GM12892 (cell line): Measurements from ENCODE around the gene FAM222B.

Experiments
- POLR2A ChIP-seq: IDR thresholded peaks from 2 replicates; pipeline ENCODE4 v1.6.1; 2011; ENCODE audit warnings: low read depth, low read length, control low read depth
- POLR2AphosphoS5 ChIP-seq: IDR thresholded peaks from 2 replicates; pipeline ENCODE4 v1.6.1; 2011; ENCODE audit warnings: low read depth, low read length, control low read depth

GRCh38 chr17:28857905-28858800, 15.6 kb upstream of the FAM222B start:
- TF ChIP-seq POLR2A (no peak), POLR2AphosphoS5 (no peak)
